Measurements from ENCODE around the gene MGAM2.

The MGAM2 gene

GRCh38 chr7:142139597-142140400 is 28.3 kb downstream of the MGAM2 start:
- Histone ChIP-seq H3K4me3 (replicated peaks; ENCODE audit: insufficient read depth, low read length) (no peak overlapping the region), H3K27ac (replicated peaks) (no peak overlapping the region), H3K27me3 (ENCODE audit: insufficient read depth, poor library complexity, severe bottlenecking) (no peaks in the 10 kb centered on the region)
- DNase-seq (ENCODE audit: low read depth in 1 of 2, low spot score in 1 of 2), result no peak
- TF ChIP-seq POLR2AphosphoS5 (IDR thresholded peaks at IDR 0.05; ENCODE audit: low read depth) (no peak), GABPA (IDR thresholded peaks at IDR 0.05; ENCODE audit: low read depth) (no peak), SPI1 (IDR thresholded peaks at IDR 0.05; ENCODE audit: borderline replicate concordance, low read depth) (no peak), REST (IDR thresholded peaks at IDR 0.05; ENCODE audit: insufficient replicate concordance, low read depth) (no peak), CTCF (IDR thresholded peaks at IDR 0.05; ENCODE audit: insufficient read depth, low read length) (no peak)

GRCh38 chr7:142140401-142140959 is 29.0 kb downstream of the MGAM2 start:
- no peaks in the 10 kb centered on the region for H3K27me3 ChIP-seq (ENCODE audit: insufficient read depth, poor library complexity, severe bottlenecking)
- no peak overlapping the region for H3K27ac ChIP-seq (replicated peaks)
- TF ChIP-seq SPI1 (IDR thresholded peaks at IDR 0.05; ENCODE audit: borderline replicate concordance, low read depth) (no peak), POLR2AphosphoS5 (IDR thresholded peaks at IDR 0.05; ENCODE audit: low read depth) (no peak), GABPA (IDR thresholded peaks at IDR 0.05; ENCODE audit: low read depth) (no peak), REST (IDR thresholded peaks at IDR 0.05; ENCODE audit: insufficient replicate concordance, low read depth) (no peak), CTCF (IDR thresholded peaks at IDR 0.05; ENCODE audit: insufficient read depth, low read length) (no peak)
- no peak overlapping the region for H3K4me3 ChIP-seq (replicated peaks; ENCODE audit: insufficient read depth, low read length)
- DNase-seq (ENCODE audit: low read depth in 1 of 2, low spot score in 1 of 2), result no peak

GRCh38 chr7:142142702-142143101 is 31.2 kb downstream of the MGAM2 start:
- TF ChIP-seq REST (IDR thresholded peaks at IDR 0.05; ENCODE audit: insufficient replicate concordance, low read depth) (no peak), SPI1 (IDR thresholded peaks at IDR 0.05; ENCODE audit: borderline replicate concordance, low read depth) (no peak), POLR2AphosphoS5 (IDR thresholded peaks at IDR 0.05; ENCODE audit: low read depth) (no peak), CTCF (IDR thresholded peaks at IDR 0.05; ENCODE audit: insufficient read depth, low read length) (no peak), GABPA (IDR thresholded peaks at IDR 0.05; ENCODE audit: low read depth) (no peak)
- H3K4me3 ChIP-seq (replicated peaks; ENCODE audit: insufficient read depth, low read length), result no peak overlapping the region
- DNase-seq (ENCODE audit: low read depth in 1 of 2, low spot score in 1 of 2), result no peak
- no peak overlapping the region for H3K27ac ChIP-seq (replicated peaks)
- H3K27me3 ChIP-seq (ENCODE audit: insufficient read depth, poor library complexity, severe bottlenecking), result no peaks in the 10 kb centered on the region

Measured in HL-60 (cell line).